Measurements from ENCODE around the gene SIRPA. TPM values are rescaled to one million over a fixed set of nuclear protein-coding genes. Genes with fewer than 3 reads are reported as not detected.
A peak's percentile ranks its signal among the peaks of the same experiment; 100 is the strongest.

SIRPA gene
- total RNA-seq, 2 experiments from 2014 or later, result 0.60 to 0.64 TPM

DNA sequence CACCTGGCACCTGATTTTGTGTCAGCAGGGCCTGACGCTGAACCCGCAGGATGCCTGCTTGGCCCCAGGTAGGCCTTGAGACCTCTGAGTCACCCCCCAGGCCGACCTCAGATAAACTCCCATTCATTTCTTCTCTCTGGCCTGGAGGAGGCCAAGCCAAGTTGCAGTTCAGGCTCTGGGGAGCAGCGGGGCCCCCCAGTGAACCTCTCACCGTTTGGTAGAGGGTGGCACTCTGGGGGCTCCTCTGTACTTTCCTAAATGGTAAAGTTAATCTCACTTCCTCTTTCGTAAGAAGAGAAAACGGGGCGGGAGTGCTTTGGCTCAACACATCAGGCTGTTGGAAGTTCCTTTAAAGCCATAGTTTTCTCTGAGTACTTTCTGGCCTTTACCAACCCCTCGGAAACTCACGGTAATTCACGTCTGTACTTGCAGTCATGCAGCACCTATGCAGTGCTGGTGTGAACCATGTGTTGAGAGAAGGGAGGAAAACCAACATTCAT lies 2.8 kb downstream of the SIRPA start:
- H3K27ac Mint-ChIP-seq, result no peak overlapping the region
- no peaks in the 10 kb centered on the region for H3K36me3 ChIP-seq (ENCODE audit: insufficient read depth, low read length)
- H3K27me3 Mint-ChIP-seq, result peaks cover 69% of the 10 kb centered on the region
- H3K4me1 Mint-ChIP-seq (ENCODE audit: low read depth), result peaks cover 4% of the 10 kb centered on the region
- H3K9me3 Mint-ChIP-seq, result no peaks in the 10 kb centered on the region
- DNase-seq (peak in 2 of 14 experiments; percentile 38 to 48), ATAC-seq (ENCODE audit: poor library complexity) (no peak)
- intact Hi-C loops (cut with DNase I, micrococcal nuclease), result no loop called here
- no peaks in the 10 kb centered on the region for H3K36me3 Mint-ChIP-seq (ENCODE audit: low read depth)
- peaks cover 0 to 8% of the 10 kb centered on the region in 2 experiments for H3K9me3 ChIP-seq (ENCODE audit: control insufficient read depth in 1 of 2, insufficient read depth in 1 of 2, low read length in 2 of 2)
- CTCF ChIA-PET, result no interaction called here
- no peak for TF ChIP-seq CTCF (IDR thresholded peaks at IDR 0.05)
- H3K27me3 ChIP-seq (ENCODE audit: control insufficient read depth in 1 of 2, insufficient read depth in 2 of 2, low read length in 2 of 2), result peaks cover 15 to 31% of the 10 kb centered on the region in 2 experiments
- no peak overlapping the region for H3K27ac ChIP-seq (ENCODE audit: low read depth in 1 of 2, low read length in 2 of 2)
- H3K4me3 Mint-ChIP-seq, result no peak overlapping the region
- POLR2A ChIA-PET, result no interaction called here
- peaks cover 2% of the 10 kb centered on the region for H3K4me1 ChIP-seq (ENCODE audit: insufficient read depth, low read length)
- no peak overlapping the region for H3K4me3 ChIP-seq (ENCODE audit: low read length)

- POLR2A ChIA-PET, result no interaction called here
- H3K27me3 ChIP-seq (ENCODE audit: control insufficient read depth in 1 of 2, insufficient read depth in 2 of 2, low read length in 2 of 2), result peaks cover 17 to 25% of the 10 kb centered on the region in 2 experiments
- no peaks in the 10 kb centered on the region for H3K36me3 ChIP-seq (ENCODE audit: insufficient read depth, low read length)
- H3K9me3 ChIP-seq (ENCODE audit: control insufficient read depth in 1 of 2, insufficient read depth in 1 of 2, low read length in 2 of 2), result peaks cover 0 to 8% of the 10 kb centered on the region in 2 experiments
- DNase-seq (no peak), ATAC-seq (ENCODE audit: poor library complexity) (no peak)
- H3K27ac ChIP-seq (ENCODE audit: low read depth in 1 of 2, low read length in 2 of 2), result no peak overlapping the region
- H3K4me3 Mint-ChIP-seq, result no peak overlapping the region
- no peaks in the 10 kb centered on the region for H3K9me3 Mint-ChIP-seq
- H3K4me1 Mint-ChIP-seq (ENCODE audit: low read depth), result peaks cover 4% of the 10 kb centered on the region
- H3K27ac Mint-ChIP-seq, result no peak overlapping the region
- no peaks in the 10 kb centered on the region for H3K36me3 Mint-ChIP-seq (ENCODE audit: low read depth)
- CTCF ChIA-PET, result no interaction called here
- H3K4me1 ChIP-seq (ENCODE audit: insufficient read depth, low read length), result peaks cover 2% of the 10 kb centered on the region
- peaks cover 67% of the 10 kb centered on the region for H3K27me3 Mint-ChIP-seq
- intact Hi-C loops (cut with DNase I, micrococcal nuclease), result no loop called here
- H3K4me3 ChIP-seq (ENCODE audit: low read length), result no peak overlapping the region
- TF ChIP-seq CTCF (IDR thresholded peaks at IDR 0.05), result no peak
These were observed 3.5 kb downstream of the SIRPA start for GRCh38 chr20:1898482-1899240.

DNA sequence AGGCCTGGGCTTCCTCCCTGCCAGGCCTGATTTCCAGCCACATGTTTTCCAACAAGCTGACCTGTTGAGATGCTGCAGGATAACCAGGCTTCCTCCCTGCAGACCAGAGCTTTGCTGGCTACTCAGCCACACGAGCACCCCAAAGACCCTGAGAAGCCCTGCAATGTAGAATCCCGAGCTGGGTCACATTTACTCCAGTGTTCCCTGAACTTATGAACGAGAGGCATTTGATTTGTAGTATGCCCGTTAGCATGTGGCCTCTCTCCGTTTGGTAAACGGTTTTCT lies 4.0 kb downstream of the SIRPA start:
- Histone ChIP-seq H3K4me3 (ENCODE audit: low read length) (no peak overlapping the region), H3K27me3 (ENCODE audit: control insufficient read depth in 1 of 2, insufficient read depth in 2 of 2, low read length in 2 of 2) (peaks cover 17 to 21% of the 10 kb centered on the region in 2 experiments), H3K4me1 (ENCODE audit: insufficient read depth, low read length) (peaks cover 2% of the 10 kb centered on the region), H3K36me3 (ENCODE audit: insufficient read depth, low read length) (no peaks in the 10 kb centered on the region), H3K27ac (ENCODE audit: low read depth in 1 of 2, low read length in 2 of 2) (no peak overlapping the region), H3K9me3 (ENCODE audit: control insufficient read depth in 1 of 2, insufficient read depth in 1 of 2, low read length in 2 of 2) (peaks cover 0 to 8% of the 10 kb centered on the region in 2 experiments)
- no peak for TF ChIP-seq CTCF (IDR thresholded peaks at IDR 0.05)
- no peaks in the 10 kb centered on the region for H3K36me3 Mint-ChIP-seq (ENCODE audit: low read depth)
- DNase-seq (no peak), ATAC-seq (ENCODE audit: poor library complexity) (no peak)
- intact Hi-C loops (cut with DNase I, micrococcal nuclease), result no loop called here
- H3K4me3 Mint-ChIP-seq, result no peak overlapping the region
- H3K27ac Mint-ChIP-seq, result no peak overlapping the region
- ChIA-PET CTCF (no interaction called here), POLR2A (no interaction called here)
- peaks cover 4% of the 10 kb centered on the region for H3K4me1 Mint-ChIP-seq (ENCODE audit: low read depth)
- H3K27me3 Mint-ChIP-seq, result peaks cover 67% of the 10 kb centered on the region
- H3K9me3 Mint-ChIP-seq, result no peaks in the 10 kb centered on the region
